Measurements from ENCODE around the gene S1PR1.

S1PR1 gene

GRCh38 chr1:101282314-101283038 lies 45.7 kb downstream of the S1PR1 start:
- no peak for DNase-seq

GRCh38 chr1:101283443-101283842 lies 46.6 kb downstream of the S1PR1 start:
- no peak for DNase-seq

DNA sequence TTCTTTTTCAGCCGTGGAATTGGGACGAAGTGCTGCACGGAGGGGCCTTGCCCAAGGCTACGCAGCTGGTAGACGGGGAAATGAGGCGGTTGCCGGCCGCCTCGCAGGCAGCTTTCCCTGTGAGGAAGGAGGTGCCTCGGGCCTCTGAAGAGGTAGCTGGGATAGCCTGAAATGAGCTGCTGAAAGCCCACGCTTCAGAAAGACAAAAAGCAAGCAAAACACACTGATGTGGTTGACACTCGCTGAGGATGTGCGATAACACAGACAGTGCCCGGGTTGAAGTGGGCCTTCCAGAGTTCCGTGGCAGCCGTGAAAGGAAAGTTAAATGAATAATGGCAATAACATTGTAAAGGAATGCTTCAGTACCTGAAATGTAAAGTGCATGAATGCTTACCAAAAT lies 47.2 kb downstream of the S1PR1 start:
- DNase-seq = peak in 3 of 4 experiments; percentile 9 to 14 (median 12)

DNA sequence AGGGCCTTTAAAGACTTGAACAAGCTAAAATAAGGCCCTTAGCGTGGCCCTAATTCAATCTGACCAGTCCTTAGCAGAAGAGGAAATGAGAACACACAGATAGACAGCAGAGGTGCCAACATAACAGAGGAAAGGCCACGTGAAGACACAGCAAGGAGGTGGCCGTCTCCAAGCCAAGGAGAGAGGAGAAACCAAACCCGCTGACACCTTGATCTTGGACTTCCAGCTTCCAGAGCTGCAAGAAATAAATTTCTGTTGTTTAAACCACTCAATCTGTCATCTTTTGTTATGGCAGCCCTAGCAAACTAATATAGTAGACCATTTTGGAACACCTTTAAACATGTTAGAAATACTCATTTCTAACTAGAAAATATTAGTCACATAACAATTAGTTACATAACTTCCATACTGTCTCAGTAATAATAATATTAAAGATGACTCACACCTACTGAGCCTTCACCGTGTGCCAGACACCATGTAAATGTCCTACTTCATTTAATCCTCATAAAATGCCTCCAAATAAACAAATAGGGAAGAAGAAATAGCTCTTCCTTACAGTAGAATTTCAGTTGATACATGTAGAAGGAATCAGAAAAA lies 47.9 kb downstream of the S1PR1 start:
- DNase-seq = no peak

DNA sequence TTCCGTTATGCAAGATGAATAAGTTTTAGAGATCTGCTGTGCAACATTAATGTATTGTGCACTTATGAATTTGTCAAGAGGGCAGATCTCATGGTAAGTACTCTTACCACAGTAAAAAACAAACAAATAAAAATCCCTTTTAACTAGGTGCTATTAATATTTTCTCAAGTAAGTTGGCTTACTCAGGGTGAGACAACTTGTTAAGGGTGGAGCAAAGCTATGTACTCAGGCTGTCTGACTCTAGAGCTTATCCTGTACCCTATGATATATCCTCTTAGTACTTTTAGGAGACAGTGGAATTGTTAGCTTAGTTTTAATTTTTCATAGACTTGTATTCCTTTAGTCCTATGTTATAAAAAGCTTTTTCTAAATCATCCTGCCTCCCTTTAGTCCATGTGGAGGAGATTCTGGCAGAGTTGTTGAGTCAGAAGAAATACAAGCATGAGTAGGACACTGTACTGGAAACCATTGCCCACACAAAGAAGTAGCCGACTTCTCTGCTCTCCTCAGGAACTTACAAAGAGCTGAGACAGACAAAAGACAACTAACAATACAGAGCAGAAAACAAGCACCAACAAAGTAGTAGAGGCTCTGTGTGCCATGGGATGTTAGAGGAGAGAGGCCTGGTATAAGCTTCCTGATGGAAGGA lies 49.2 kb downstream of the S1PR1 start:
- no peak for DNase-seq

- peak in 2 of 4 experiments; percentile 23 to 24 for DNase-seq
Observed at GRCh38 chr1:101288491-101288944, 51.7 kb downstream of the S1PR1 start.

DNA sequence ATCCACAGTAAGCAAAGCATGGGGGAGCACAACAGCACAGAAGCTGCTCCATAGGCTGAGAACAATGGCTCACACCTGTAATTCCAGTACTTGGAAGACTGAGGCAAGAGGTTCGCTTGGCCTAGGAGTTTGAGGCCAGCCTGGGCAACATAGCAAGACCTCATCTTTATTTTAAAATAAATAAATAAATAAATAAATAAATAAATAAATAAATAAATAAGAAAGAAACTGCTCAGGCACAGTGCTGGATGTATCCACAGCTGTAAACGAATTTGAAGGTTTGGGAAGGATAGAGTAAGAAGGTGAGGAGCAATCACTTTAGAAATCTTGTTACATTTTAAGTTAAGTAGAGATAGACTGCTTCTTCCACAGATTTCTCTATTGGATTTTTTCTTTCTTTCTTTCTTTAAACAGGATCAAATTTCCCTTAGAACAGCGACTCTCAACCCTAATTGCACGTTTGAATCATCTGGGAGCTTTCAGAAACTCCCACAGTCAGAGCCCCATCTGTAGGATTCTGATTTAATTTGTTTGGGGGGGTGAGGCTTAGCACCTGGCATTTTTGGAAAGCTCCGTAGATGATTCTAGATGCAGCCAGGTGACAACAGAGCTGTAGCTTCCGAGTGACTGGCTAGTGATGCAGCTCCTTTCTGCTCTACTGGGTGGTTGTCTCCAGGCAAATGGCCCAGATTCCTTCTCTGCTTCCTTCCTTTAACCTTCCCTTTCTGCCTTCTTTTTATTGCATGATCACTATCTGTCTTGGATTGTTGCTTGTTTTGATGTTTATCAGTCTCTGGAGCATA lies 53.5 kb downstream of the S1PR1 start:
- DNase-seq = no peak

Data from activated naive CD4-positive, alpha-beta T cell (primary cell).